ENCODE measurements around the gene IBSP. TPM values are rescaled to one million over a fixed set of nuclear protein-coding genes. Genes with fewer than 3 reads are reported as not detected.

IBSP gene, protein sequence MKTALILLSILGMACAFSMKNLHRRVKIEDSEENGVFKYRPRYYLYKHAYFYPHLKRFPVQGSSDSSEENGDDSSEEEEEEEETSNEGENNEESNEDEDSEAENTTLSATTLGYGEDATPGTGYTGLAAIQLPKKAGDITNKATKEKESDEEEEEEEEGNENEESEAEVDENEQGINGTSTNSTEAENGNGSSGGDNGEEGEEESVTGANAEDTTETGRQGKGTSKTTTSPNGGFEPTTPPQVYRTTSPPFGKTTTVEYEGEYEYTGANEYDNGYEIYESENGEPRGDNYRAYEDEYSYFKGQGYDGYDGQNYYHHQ
- under 1 TPM in 1 of 3 donors, not detected in 2; 0.15 TPM for polyA plus RNA-seq

- WGBS, 3 donors: 54 to 64% (median 56%) methylated on average over 4 of the region's 4 CpGs
- H3K27ac ChIP-seq (ENCODE audit: low read depth, low read length): no peak within 1 kb of the TSS
Measured at GRCh38 chr4:87799301-87800113, at the start of gene IBSP. IBSP (plus strand) TSS chr4:87799554; CDS start chr4:87802362, 2,808 bp downstream.

DNA sequence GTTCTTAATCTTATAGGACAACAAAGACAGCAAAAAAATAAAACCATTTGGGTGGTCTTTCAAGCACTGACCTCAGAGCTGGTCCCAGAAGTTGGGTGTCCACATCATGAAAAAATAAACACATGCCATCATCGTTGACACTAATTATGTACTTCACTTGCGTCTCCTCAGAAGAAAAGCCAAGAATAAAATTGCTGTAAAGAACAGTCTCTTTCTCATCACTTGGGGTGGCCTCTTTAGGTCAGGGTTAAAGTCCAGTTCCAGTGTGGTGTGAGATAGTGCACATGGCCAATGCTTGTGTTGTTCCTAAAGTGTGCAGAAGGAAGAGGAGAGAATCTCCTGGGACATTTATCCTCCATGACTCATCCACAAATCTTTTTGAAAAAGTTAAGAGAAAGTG lies 49.5 kb upstream of the IBSP start:
- 69 to 77% (median 70%) methylated on average over 2 of the region's 2 CpGs for WGBS, 3 donors
- H3K27ac ChIP-seq (ENCODE audit: low read depth, low read length): no peak overlapping the region

- 46 to 55% (median 51%) methylated on average over 2 of the region's 2 CpGs for WGBS, 3 donors
- H3K27ac ChIP-seq (ENCODE audit: low read depth, low read length): no peak overlapping the region
Measured at GRCh38 chr4:87758270-87758669, 41.1 kb upstream of the IBSP start.

DNA sequence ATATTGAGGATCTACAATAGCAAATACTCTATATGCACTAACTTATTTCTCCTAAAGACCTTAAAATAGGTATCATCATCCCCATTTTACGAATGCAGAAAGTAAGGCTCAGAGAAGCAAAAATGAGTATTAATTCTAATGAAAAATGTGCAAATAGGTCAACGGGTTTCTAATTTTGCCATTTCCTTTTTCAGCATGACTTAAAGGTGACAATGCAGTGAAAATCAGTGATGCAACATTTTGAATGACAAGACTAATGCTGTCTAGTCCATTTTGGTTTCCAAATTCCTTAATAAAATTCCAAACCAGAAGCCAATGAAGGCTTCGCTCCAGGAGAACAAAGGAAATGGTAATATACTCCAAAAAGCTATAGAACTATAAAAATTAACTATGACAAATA lies 37.0 kb upstream of the IBSP start:
- 75 to 87% (median 86%) methylated on average over 3 of the region's 3 CpGs for WGBS, 3 donors
- H3K27ac ChIP-seq (ENCODE audit: low read depth, low read length): no peak overlapping the region

- no peak overlapping the region for H3K27ac ChIP-seq (ENCODE audit: low read depth, low read length)
- 74 to 90% (median 85%) methylated on average over 2 of the region's 2 CpGs for WGBS, 3 donors
Measured at GRCh38 chr4:87781569-87781968, 17.8 kb upstream of the IBSP start.

- no peak overlapping the region for H3K27ac ChIP-seq (ENCODE audit: low read depth, low read length)
- 81 to 86% (median 84%) methylated on average over 2 of the region's 2 CpGs for whole genome bisulfite sequencing, 3 donors
Measured at GRCh38 chr4:87783781-87784180, 15.6 kb upstream of the IBSP start.

- no peak overlapping the region for H3K27ac ChIP-seq (ENCODE audit: low read depth, low read length)
- WGBS, 3 donors: 85 to 90% (median 88%) methylated on average over 15 of the region's 15 CpGs
Measured at GRCh38 chr4:87785731-87786509, 13.4 kb upstream of the IBSP start.

GRCh38 chr4:87802858-87803257 lies 3.5 kb downstream of the IBSP start:
- no peak overlapping the region for H3K27ac ChIP-seq (ENCODE audit: low read depth, low read length)

- 78 to 82% (median 81%) methylated on average over 2 of the region's 2 CpGs for WGBS, 3 donors
- no peak overlapping the region for H3K27ac ChIP-seq (ENCODE audit: low read depth, low read length)
Measured at GRCh38 chr4:87803421-87803820, 4.1 kb downstream of the IBSP start.

GRCh38 chr4:87804871-87805270 lies 5.5 kb downstream of the IBSP start:
- WGBS, 3 donors: 29 to 64% (median 56%) methylated on average over 2 of the region's 2 CpGs

GRCh38 chr4:87805971-87806370 lies 6.6 kb downstream of the IBSP start:
- WGBS, 3 donors: 39 to 58% (median 54%) methylated on average over 2 of the region's 2 CpGs
- H3K27ac ChIP-seq (ENCODE audit: low read depth, low read length): no peak overlapping the region

More at GRCh38 chr4:87804871-87805270, 5.5 kb downstream of the IBSP start:
- no peak overlapping the region for H3K27ac ChIP-seq (ENCODE audit: low read depth, low read length)

- H3K27ac ChIP-seq (ENCODE audit: low read depth, low read length): no peak overlapping the region
- 86 to 95% (median 90%) methylated on average over 3 of the region's 3 CpGs for WGBS, 3 donors
Measured at GRCh38 chr4:87806520-87806919, 7.2 kb downstream of the IBSP start.

DNA sequence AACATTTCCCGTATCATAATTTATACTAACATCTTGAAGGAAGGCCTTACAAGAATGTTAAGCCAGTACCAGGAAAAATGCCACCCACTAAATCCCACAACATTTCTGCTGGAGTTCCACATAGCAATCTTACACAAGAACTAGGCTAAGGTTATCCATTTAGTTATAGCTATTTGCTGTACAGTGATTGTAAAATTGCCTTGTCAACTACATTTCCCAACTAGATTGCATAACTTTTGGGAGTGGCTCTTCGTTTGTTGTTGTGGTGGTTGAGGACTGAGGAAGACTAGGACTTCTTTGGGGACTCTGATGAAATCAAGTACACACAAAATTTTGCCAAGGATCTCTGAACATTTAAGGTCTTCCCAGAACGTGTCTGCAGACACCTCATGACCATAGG lies 8.0 kb downstream of the IBSP start:
- H3K27ac ChIP-seq (ENCODE audit: low read depth, low read length): no peak overlapping the region
- whole genome bisulfite sequencing, 3 donors: 48 to 67% (median 49%) methylated on average over 3 of the region's 3 CpGs

DNA sequence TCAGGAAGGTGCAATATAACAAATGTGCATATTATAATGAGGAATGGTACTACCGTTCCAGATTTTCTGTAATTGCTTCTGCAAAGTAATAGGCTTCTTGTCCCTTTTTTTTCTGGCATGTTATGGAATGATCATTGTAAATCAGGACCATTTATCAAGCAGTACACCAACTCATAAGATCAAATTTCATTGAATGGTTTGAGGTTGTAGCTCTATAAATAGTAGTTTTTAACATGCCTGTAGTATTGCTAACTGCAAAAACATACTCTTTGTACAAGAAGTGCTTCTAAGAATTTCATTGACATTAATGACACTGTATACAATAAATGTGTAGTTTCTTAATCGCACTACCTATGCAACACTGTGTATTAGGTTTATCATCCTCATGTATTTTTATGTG lies 12.6 kb downstream of the IBSP start:
- 87 to 97% (median 89%) methylated on average over 2 of the region's 2 CpGs for WGBS, 3 donors
- H3K27ac ChIP-seq (ENCODE audit: low read depth, low read length): no peak overlapping the region

- WGBS, 3 donors: 78 to 84% (median 81%) methylated on average over 7 to 8 of the region's 8 CpGs
- no peak overlapping the region for H3K27ac ChIP-seq (ENCODE audit: low read depth, low read length)
Measured at GRCh38 chr4:87819281-87819919, 20.0 kb downstream of the IBSP start.

DNA sequence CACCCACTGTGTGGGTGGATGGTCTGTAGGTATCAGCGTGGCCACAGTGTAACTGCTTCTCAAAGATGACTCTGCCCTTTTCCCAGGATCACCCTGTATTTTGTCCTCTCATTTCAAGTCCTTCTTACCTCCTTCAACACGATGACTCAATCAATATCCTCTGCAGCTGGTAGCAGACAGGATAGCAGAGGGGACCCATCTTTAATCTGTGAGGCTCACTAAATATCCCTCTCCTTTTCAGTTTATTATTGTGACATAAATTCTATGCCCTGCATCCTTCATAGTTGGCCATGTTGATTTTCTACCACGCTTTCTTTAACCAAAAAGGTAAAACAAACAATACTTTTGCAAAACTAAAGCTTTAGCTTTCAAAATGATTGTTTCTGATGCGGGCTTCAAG lies 23.8 kb downstream of the IBSP start:
- H3K27ac ChIP-seq (ENCODE audit: low read depth, low read length): no peak overlapping the region
- WGBS, 3 donors: 57 to 81% (median 75%) methylated on average over 4 of the region's 4 CpGs

GRCh38 chr4:87823724-87824123 lies 24.4 kb downstream of the IBSP start:
- no peak overlapping the region for H3K27ac ChIP-seq (ENCODE audit: low read depth, low read length)
- WGBS, 3 donors: 42 to 90% (median 70%) methylated on average over 1 of the region's 1 CpG

DNA sequence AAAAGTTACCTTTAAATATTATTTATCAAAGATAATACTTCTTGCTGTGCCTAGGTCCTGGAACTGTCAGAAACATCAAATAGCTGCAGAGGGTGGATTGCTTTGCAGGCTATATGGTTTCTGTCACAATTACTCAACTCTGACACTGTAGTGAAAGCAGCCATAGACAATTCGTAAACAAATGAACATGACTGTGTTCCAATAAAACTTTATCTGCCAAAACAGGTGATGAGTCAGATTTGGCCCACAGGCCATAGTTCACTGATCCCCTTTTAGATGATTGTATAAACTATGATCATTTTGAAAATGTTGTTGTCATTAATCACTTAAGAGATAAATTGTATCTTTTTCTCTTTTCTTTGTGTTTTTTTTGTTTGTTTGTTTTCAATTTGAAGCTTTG lies 25.0 kb downstream of the IBSP start:
- no peak overlapping the region for H3K27ac ChIP-seq (ENCODE audit: low read depth, low read length)
- 71 to 90% (median 82%) methylated on average over 1 of the region's 1 CpG for WGBS, 3 donors

GRCh38 chr4:87832669-87833068 lies 33.3 kb downstream of the IBSP start, which contains the start of gene MEPE:
MEPE (plus strand) TSS chr4:87832969; CDS start chr4:87834715, 1,746 bp downstream.
- H3K27ac ChIP-seq (ENCODE audit: low read depth, low read length): no peak within 1 kb of the TSS
- 69 to 96% (median 96%) methylated on average over 2 of the region's 2 CpGs for WGBS, 3 donors

Data from adipose tissue (tissue), 3 donors.